ENCODE measurements around the gene MTA3. TPM values are rescaled to one million over a fixed set of nuclear protein-coding genes. Genes with fewer than 3 reads are reported as not detected.

MTA3 gene
- total and polyA plus RNA-seq, 2 donors (not counting 1 experiment from before 2014, with no cell fraction given), result 31.0 to 47.7 TPM

- H3K27me3 ChIP-seq (ENCODE audit: control insufficient read depth, insufficient read depth, low read length), result no peaks in the 10 kb centered on the region
- H3K36me3 ChIP-seq (ENCODE audit: control insufficient read depth, insufficient read depth, low read length), result no peaks in the 10 kb centered on the region
- no peak overlapping the region for H3K27ac ChIP-seq (ENCODE audit: insufficient read depth, low read length)
- no peaks in the 10 kb centered on the region for H3K79me2 ChIP-seq (ENCODE audit: control insufficient read depth, insufficient read depth, low read length)
- H3K9ac ChIP-seq (ENCODE audit: insufficient read depth, low read length), result no peak overlapping the region
- DNase-seq (ENCODE audit: low read depth in 2 of 2), result no peak
- H2AFZ ChIP-seq (ENCODE audit: low read length), result no peak overlapping the region
- no peaks in the 10 kb centered on the region for H4K20me1 ChIP-seq (ENCODE audit: control insufficient read depth, extremely low read depth, insufficient read depth, low read length)
- H3K4me3 ChIP-seq (replicated peaks in 1 of 4; ENCODE audit: control extremely low read depth in 1 of 4, insufficient read depth in 1 of 4, low read depth in 3 of 4, low read length in 4 of 4), result no peak overlapping the region
- no peaks in the 10 kb centered on the region for H3K9me3 ChIP-seq (ENCODE audit: control insufficient read depth, insufficient read depth, low read depth, low read length)
- TF ChIP-seq EZH2 (IDR thresholded peaks at IDR 0.05; ENCODE audit: low read length, missing control alignments) (no peak), CTCF (conservative IDR thresholded peaks at IDR 0.05 in 1 of 2, IDR thresholded peaks at IDR 0.05 in 1 of 2; ENCODE audit: low read depth in 1 of 2, low read length in 2 of 2) (no peak)
- no peak overlapping the region for H3K4me2 ChIP-seq (ENCODE audit: extremely low read depth, insufficient read depth, low read length)
- H3K4me1 ChIP-seq (ENCODE audit: control insufficient read depth, extremely low read depth, insufficient read depth, low read length), result no peaks in the 10 kb centered on the region
Observed at GRCh38 chr2:42590176-42590575, 21.7 kb downstream of the MTA3 start.

- H2AFZ ChIP-seq (ENCODE audit: low read length), result no peak overlapping the region
- no peak overlapping the region for H3K4me3 ChIP-seq (replicated peaks in 1 of 4; ENCODE audit: control extremely low read depth in 1 of 4, insufficient read depth in 1 of 4, low read depth in 3 of 4, low read length in 4 of 4)
- H3K27ac ChIP-seq (ENCODE audit: insufficient read depth, low read length), result no peak overlapping the region
- H3K27me3 ChIP-seq (ENCODE audit: control insufficient read depth, insufficient read depth, low read length), result no peaks in the 10 kb centered on the region
- H3K4me2 ChIP-seq (ENCODE audit: extremely low read depth, insufficient read depth, low read length), result no peak overlapping the region
- TF ChIP-seq EZH2 (IDR thresholded peaks at IDR 0.05; ENCODE audit: low read length, missing control alignments), result no peak
- no peak for TF ChIP-seq CTCF (conservative IDR thresholded peaks at IDR 0.05 in 1 of 2, IDR thresholded peaks at IDR 0.05 in 1 of 2; ENCODE audit: low read depth in 1 of 2, low read length in 2 of 2)
- DNase-seq (ENCODE audit: low read depth in 2 of 2), result no peak
- H3K4me1 ChIP-seq (ENCODE audit: control insufficient read depth, extremely low read depth, insufficient read depth, low read length), result no peaks in the 10 kb centered on the region
- no peak overlapping the region for H3K9ac ChIP-seq (ENCODE audit: insufficient read depth, low read length)
- no peaks in the 10 kb centered on the region for H3K36me3 ChIP-seq (ENCODE audit: control insufficient read depth, insufficient read depth, low read length)
- H3K79me2 ChIP-seq (ENCODE audit: control insufficient read depth, insufficient read depth, low read length), result no peaks in the 10 kb centered on the region
- H3K9me3 ChIP-seq (ENCODE audit: control insufficient read depth, insufficient read depth, low read depth, low read length), result no peaks in the 10 kb centered on the region
- H4K20me1 ChIP-seq (ENCODE audit: control insufficient read depth, extremely low read depth, insufficient read depth, low read length), result no peaks in the 10 kb centered on the region
Observed at GRCh38 chr2:42593282-42593681, 24.9 kb downstream of the MTA3 start.

GRCh38 chr2:42598656-42599055 is 30.2 kb downstream of the MTA3 start:
- Histone ChIP-seq H3K9ac (ENCODE audit: insufficient read depth, low read length) (no peak overlapping the region), H3K79me2 (ENCODE audit: control insufficient read depth, insufficient read depth, low read length) (no peaks in the 10 kb centered on the region), H3K9me3 (ENCODE audit: control insufficient read depth, insufficient read depth, low read depth, low read length) (no peaks in the 10 kb centered on the region), H3K4me2 (ENCODE audit: extremely low read depth, insufficient read depth, low read length) (no peak overlapping the region), H3K4me1 (ENCODE audit: control insufficient read depth, extremely low read depth, insufficient read depth, low read length) (no peaks in the 10 kb centered on the region), H4K20me1 (ENCODE audit: control insufficient read depth, extremely low read depth, insufficient read depth, low read length) (no peaks in the 10 kb centered on the region), H3K27me3 (ENCODE audit: control insufficient read depth, insufficient read depth, low read length) (no peaks in the 10 kb centered on the region), H3K36me3 (ENCODE audit: control insufficient read depth, insufficient read depth, low read length) (no peaks in the 10 kb centered on the region), H2AFZ (ENCODE audit: low read length) (no peak overlapping the region), H3K4me3 (replicated peaks in 1 of 4; ENCODE audit: control extremely low read depth in 1 of 4, insufficient read depth in 1 of 4, low read depth in 3 of 4, low read length in 4 of 4) (no peak overlapping the region), H3K27ac (ENCODE audit: insufficient read depth, low read length) (no peak overlapping the region)
- DNase-seq (ENCODE audit: low read depth in 2 of 2), result no peak
- TF ChIP-seq CTCF (conservative IDR thresholded peaks at IDR 0.05 in 1 of 2, IDR thresholded peaks at IDR 0.05 in 1 of 2; ENCODE audit: low read depth in 1 of 2, low read length in 2 of 2) (no peak), EZH2 (IDR thresholded peaks at IDR 0.05; ENCODE audit: low read length, missing control alignments) (no peak)

All from fibroblast of lung (primary cell).